ENCODE results near the gene SRRM3.
"Not testable (repeated sequence)": the region's sequence is repeated elsewhere in the genome, so short reads cannot be mapped to it uniquely, and the experiment has no call there.

The SRRM3 gene

DNA sequence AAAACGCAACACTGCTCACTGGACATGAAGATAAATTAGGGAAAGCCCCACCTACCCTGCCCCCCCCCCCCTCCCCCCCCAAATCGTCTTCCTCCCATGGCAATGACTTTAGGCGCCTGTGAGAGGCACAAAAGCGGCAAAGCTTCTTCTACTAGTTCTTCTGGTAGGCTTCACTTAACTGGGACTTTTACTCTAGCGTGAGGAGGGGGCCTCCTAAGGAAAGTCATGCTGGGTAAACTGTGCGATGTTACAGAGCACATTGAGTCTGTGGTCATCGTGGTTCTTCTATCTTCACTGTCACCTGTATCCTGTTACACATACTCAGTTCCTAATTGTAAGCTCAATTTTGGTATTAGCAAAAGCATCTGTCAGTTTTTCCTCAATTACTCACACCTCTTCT, 125.9 kb downstream of the SRRM3 start:
- Histone ChIP-seq H3K4me1 (ENCODE audit: control insufficient read depth in 1 of 2, insufficient read depth in 2 of 2, low read length in 2 of 2) (peaks cover 0 to 20% of the 10 kb centered on the region in 2 donors), H3K36me3 (ENCODE audit: control insufficient read depth in 1 of 2, insufficient read depth in 2 of 2, low read length in 2 of 2) (peaks cover 26 to 35% of the 10 kb centered on the region in 2 donors), H3K9me3 (ENCODE audit: control insufficient read depth in 1 of 2, low read length in 2 of 2) (no peaks in the 10 kb centered on the region), H3K4me3 (ENCODE audit: low read depth in 1 of 2, low read length in 2 of 2) (no peak overlapping the region), H3K27ac (ENCODE audit: low read length) (no peak overlapping the region), H3K27me3 (ENCODE audit: low read depth, low read length) (no peaks in the 10 kb centered on the region)

DNA sequence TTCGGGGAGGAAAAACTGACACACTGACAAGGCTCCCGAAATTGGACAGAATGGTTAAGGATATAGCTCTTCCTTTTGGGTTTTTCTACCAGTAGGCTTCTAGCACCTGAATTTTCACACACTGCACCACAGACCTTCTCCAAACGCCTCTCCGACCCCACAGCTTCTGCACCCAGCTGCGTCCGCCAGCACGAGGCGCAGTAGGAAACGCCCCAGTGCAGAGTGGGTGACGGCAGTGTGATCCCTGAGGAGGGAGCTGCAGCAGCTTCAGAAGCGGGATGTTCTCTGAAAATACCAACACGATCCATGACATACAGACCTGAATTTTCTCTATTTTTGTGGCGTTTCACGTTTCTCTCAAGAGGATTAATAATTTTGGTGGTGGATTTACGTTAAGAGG, 126.7 kb downstream of the SRRM3 start:
- H3K9me3 ChIP-seq (ENCODE audit: control insufficient read depth in 1 of 2, low read length in 2 of 2): no peaks in the 10 kb centered on the region
- no peak overlapping the region for H3K4me3 ChIP-seq (ENCODE audit: low read depth in 1 of 2, low read length in 2 of 2)
- H3K27me3 ChIP-seq (ENCODE audit: low read depth, low read length): no peaks in the 10 kb centered on the region
- peaks cover 26 to 35% of the 10 kb centered on the region in 2 donors for H3K36me3 ChIP-seq (ENCODE audit: control insufficient read depth in 1 of 2, insufficient read depth in 2 of 2, low read length in 2 of 2)
- peaks cover 3 to 27% of the 10 kb centered on the region in 2 donors for H3K4me1 ChIP-seq (ENCODE audit: control insufficient read depth in 1 of 2, insufficient read depth in 2 of 2, low read length in 2 of 2)
- H3K27ac ChIP-seq (ENCODE audit: low read length): no peak overlapping the region

DNA sequence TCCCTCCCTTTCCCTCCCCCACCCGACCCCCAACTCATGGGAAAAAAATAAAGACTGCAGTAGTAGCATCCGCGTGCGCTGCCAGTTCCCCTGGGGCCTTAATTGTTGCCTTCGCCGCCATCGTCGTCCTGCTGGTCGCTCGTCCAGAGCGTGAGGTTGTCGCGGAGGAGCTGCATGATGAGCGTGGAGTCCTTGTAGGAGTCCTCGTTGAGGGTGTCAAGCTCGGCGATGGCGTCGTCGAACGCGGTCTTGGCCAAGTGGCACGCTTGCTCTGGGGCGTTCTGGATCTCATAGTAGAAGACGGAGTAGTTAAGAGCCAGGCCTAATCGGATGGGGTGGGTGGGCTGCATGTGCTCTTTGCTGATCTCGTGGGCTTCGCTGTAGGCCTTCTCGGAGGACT, 127.8 kb downstream of the SRRM3 start:
- H3K27ac ChIP-seq (ENCODE audit: low read length): no peak overlapping the region
- no peaks in the 10 kb centered on the region for H3K27me3 ChIP-seq (ENCODE audit: low read depth, low read length)
- H3K9me3 ChIP-seq (ENCODE audit: control insufficient read depth in 1 of 2, low read length in 2 of 2): no peaks in the 10 kb centered on the region
- H3K4me3 ChIP-seq (ENCODE audit: low read depth in 1 of 2, low read length in 2 of 2): no peak overlapping the region
- H3K4me1 ChIP-seq (ENCODE audit: control insufficient read depth in 1 of 2, insufficient read depth in 2 of 2, low read length in 2 of 2): peaks cover 9 to 38% of the 10 kb centered on the region in 2 donors
- H3K36me3 ChIP-seq (ENCODE audit: control insufficient read depth in 1 of 2, insufficient read depth in 2 of 2, low read length in 2 of 2): peaks cover 25 to 33% of the 10 kb centered on the region in 2 donors

DNA sequence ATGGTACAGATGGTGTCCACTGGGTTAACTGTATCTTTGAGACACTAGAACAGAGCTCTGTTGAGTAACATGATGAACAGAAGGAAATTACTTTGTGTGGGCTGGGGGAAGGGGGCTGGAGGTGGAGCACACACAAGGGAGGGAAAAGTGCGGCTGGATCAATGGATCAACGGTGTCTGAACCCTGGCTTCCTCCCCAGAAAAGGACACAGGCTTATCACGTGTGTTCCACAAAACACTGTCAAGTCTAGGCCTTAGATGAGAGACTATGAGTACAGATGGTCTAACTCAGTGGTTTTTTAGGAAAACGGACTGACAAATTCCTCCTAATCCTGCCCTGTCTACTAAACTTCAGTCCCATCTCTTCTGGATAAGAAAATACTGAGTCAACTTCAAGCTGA, 128.6 kb downstream of the SRRM3 start:
- H3K4me3 ChIP-seq (ENCODE audit: low read depth in 1 of 2, low read length in 2 of 2): no peak overlapping the region
- peaks cover 9 to 41% of the 10 kb centered on the region in 2 donors for H3K4me1 ChIP-seq (ENCODE audit: control insufficient read depth in 1 of 2, insufficient read depth in 2 of 2, low read length in 2 of 2)
- peaks cover 23 to 25% of the 10 kb centered on the region in 2 donors for H3K36me3 ChIP-seq (ENCODE audit: control insufficient read depth in 1 of 2, insufficient read depth in 2 of 2, low read length in 2 of 2)
- H3K9me3 ChIP-seq (ENCODE audit: control insufficient read depth in 1 of 2, low read length in 2 of 2): no peaks in the 10 kb centered on the region
- no peaks in the 10 kb centered on the region for H3K27me3 ChIP-seq (ENCODE audit: low read depth, low read length)
- no peak overlapping the region for H3K27ac ChIP-seq (ENCODE audit: low read length)

DNA sequence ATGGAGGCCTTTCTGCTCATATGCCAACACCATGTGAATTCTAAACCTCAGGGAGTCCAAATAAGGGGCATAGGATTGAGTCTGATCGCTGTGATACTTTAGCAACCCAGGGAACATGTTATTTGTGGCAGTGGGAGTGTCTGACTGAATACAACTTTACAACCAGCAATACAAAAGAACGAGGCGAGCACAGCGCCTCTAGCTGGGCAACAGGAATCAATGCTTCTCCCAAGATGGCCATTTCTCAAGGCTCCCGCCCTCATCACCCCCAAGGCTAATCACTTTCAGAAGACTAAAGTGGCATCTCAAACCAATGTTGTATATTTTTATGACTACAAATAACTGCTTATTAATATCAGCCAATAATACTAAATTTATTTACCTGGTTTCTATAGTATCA, 129.0 kb downstream of the SRRM3 start:
- H3K27me3 ChIP-seq (ENCODE audit: low read depth, low read length): no peaks in the 10 kb centered on the region
- H3K4me3 ChIP-seq (ENCODE audit: low read depth in 1 of 2, low read length in 2 of 2): no peak overlapping the region
- peaks cover 9 to 41% of the 10 kb centered on the region in 2 donors for H3K4me1 ChIP-seq (ENCODE audit: control insufficient read depth in 1 of 2, insufficient read depth in 2 of 2, low read length in 2 of 2)
- no peaks in the 10 kb centered on the region for H3K9me3 ChIP-seq (ENCODE audit: control insufficient read depth in 1 of 2, low read length in 2 of 2)
- no peak overlapping the region for H3K27ac ChIP-seq (ENCODE audit: low read length)
- peaks cover 23 to 24% of the 10 kb centered on the region in 2 donors for H3K36me3 ChIP-seq (ENCODE audit: control insufficient read depth in 1 of 2, insufficient read depth in 2 of 2, low read length in 2 of 2)

DNA sequence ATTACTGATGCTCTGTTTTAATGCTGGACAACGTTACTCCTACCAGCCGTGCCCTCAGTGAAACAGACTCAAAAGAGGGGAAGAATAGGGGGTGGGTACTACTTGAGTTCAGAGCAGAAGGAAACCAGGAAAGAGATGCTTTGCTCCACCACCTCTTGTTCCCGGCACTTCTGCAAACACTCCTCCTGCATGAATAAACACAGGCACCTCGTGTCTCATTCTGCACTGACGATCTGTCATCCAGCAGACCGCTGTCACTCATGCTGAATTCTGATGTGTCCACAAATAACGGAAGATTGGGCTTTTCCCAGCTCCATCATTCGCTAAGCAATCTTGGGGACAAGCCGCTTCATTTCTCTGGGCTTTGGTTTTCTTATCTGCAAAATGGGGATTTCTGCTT, 130.4 kb downstream of the SRRM3 start:
- no peak overlapping the region for H3K27ac ChIP-seq (ENCODE audit: low read length)
- no peaks in the 10 kb centered on the region for H3K9me3 ChIP-seq (ENCODE audit: control insufficient read depth in 1 of 2, low read length in 2 of 2)
- H3K27me3 ChIP-seq (ENCODE audit: low read depth, low read length): no peaks in the 10 kb centered on the region
- H3K4me3 ChIP-seq (ENCODE audit: low read depth in 1 of 2, low read length in 2 of 2): no peak overlapping the region
- peaks cover 9 to 38% of the 10 kb centered on the region in 2 donors for H3K4me1 ChIP-seq (ENCODE audit: control insufficient read depth in 1 of 2, insufficient read depth in 2 of 2, low read length in 2 of 2)
- H3K36me3 ChIP-seq (ENCODE audit: control insufficient read depth in 1 of 2, insufficient read depth in 2 of 2, low read length in 2 of 2): peaks cover 18 to 24% of the 10 kb centered on the region in 2 donors

DNA sequence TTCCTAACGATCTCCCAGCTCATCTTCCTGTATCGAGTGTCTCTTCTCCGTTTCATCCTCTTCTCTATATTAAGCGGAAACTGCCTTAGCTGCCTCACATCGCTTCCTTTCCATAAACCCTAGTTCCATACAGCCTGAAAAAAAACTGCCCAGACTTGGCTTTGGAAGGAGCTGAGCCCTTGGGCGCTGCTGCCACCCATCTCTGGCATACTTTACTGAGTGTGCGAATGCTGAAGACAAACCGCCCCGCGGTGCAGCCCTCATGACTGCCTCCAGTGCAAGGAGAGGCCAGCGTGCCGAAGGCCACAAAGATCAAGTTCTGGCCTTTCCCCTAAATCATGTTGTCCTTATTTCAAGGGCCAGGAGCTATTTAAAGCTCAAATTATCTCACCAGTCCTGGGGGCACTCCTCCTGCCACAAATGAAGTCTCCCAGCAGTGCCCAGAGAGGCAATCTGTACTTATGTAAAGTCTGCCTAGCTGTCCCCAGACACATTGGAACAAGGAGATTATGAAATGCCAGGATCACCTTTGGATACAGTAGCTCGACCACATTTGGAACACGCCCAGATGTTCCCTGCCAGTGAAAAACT, 131.9 kb downstream of the SRRM3 start:
- H3K27ac ChIP-seq (ENCODE audit: low read length): no peak overlapping the region
- no peaks in the 10 kb centered on the region for H3K27me3 ChIP-seq (ENCODE audit: low read depth, low read length)
- H3K9me3 ChIP-seq (ENCODE audit: control insufficient read depth in 1 of 2, low read length in 2 of 2): no peaks in the 10 kb centered on the region
- H3K4me3 ChIP-seq (ENCODE audit: low read depth in 1 of 2, low read length in 2 of 2): no peak overlapping the region
- H3K4me1 ChIP-seq (ENCODE audit: control insufficient read depth in 1 of 2, insufficient read depth in 2 of 2, low read length in 2 of 2): peaks cover 9 to 36% of the 10 kb centered on the region in 2 donors
- peaks cover 15 to 18% of the 10 kb centered on the region in 2 donors for H3K36me3 ChIP-seq (ENCODE audit: control insufficient read depth in 1 of 2, insufficient read depth in 2 of 2, low read length in 2 of 2)

DNA sequence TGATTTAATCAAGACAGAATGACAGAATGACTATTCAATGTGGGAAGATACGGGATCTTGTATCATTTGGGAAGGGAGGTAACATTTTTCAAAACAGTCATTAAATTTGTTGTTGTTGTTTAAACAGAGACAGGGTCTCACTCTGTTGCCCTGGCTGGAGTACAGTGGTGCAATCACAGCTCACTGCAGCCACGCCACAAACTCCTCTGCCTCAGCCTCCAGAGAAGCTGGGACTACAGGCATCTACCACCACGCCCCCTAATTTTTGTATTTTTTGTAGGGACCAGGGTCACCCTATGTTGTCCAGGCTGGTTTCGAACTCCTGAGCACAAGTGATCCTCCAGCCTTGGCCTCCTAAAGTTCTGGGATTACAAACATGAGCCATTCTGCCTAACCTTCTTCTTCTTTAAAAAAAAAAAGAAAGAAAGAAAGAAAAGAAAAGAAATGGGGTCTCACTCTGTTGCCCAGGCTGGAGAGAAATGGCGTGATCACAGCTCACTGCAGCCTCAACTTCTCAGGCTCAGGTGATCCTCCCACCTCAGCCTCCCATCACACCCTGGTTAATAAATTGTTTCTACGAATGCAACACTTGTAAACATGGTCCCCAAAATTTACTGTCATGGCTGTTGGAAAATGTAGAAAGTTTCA, 132.7 kb downstream of the SRRM3 start:
- Histone ChIP-seq H3K36me3 (ENCODE audit: control insufficient read depth in 1 of 2, insufficient read depth in 2 of 2, low read length in 2 of 2) (peaks cover 7 to 11% of the 10 kb centered on the region in 2 donors), H3K27ac (ENCODE audit: low read length) (no peak overlapping the region), H3K27me3 (ENCODE audit: low read depth, low read length) (no peaks in the 10 kb centered on the region), H3K4me1 (ENCODE audit: control insufficient read depth in 1 of 2, insufficient read depth in 2 of 2, low read length in 2 of 2) (peaks cover 9 to 35% of the 10 kb centered on the region in 2 donors), H3K4me3 (ENCODE audit: low read depth in 1 of 2, low read length in 2 of 2) (no peak overlapping the region), H3K9me3 (ENCODE audit: control insufficient read depth in 1 of 2, low read length in 2 of 2) (no peaks in the 10 kb centered on the region)

DNA sequence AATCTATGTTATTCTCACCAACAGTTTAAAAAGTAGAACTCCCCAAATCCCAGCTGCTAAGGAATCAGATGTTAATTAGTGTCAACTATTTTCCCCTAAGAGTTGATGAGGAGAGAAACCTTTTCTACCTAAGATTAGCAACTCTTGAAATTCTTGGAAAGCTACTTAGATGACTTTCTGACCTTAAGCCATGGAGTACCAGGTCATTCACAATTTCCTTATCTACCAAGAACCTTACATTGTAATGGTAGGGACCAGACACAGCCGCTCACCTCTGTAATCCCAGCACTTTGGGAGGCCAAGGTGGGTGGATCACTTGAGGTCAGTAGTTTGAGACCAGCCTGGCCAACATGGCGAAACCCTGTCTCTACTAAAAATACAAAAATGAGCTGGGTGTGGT, 133.7 kb downstream of the SRRM3 start:
- peaks cover 9 to 43% of the 10 kb centered on the region in 2 donors for H3K4me1 ChIP-seq (ENCODE audit: control insufficient read depth in 1 of 2, insufficient read depth in 2 of 2, low read length in 2 of 2)
- H3K4me3 ChIP-seq (ENCODE audit: low read depth in 1 of 2, low read length in 2 of 2); H3K27ac ChIP-seq (ENCODE audit: low read length); H3K27me3 ChIP-seq (ENCODE audit: low read depth, low read length); H3K9me3 ChIP-seq (ENCODE audit: control insufficient read depth in 1 of 2, low read length in 2 of 2); H3K36me3 ChIP-seq (ENCODE audit: control insufficient read depth in 1 of 2, insufficient read depth in 2 of 2, low read length in 2 of 2): not testable (repeated sequence)

DNA sequence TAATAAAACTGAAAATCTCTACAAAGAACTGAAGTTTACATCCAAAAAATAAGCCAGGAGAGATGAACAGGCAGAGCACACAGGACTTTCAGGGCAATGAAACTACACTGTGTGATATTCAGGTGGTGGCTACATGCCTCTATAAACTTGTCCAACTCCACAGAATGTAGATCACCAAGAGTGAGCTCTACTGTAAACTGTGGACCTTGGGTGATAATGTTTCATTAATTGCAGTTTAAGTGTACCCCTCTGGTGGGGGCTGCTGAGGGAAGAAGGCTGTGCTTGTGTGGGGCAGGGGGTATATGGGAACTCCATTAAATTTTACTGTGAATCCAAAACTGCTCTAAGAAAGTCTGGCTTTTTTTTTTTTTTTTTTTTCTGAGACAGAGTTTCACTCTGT, 134.4 kb downstream of the SRRM3 start:
- H3K27me3 ChIP-seq (ENCODE audit: low read depth, low read length): no peaks in the 10 kb centered on the region
- no peaks in the 10 kb centered on the region for H3K9me3 ChIP-seq (ENCODE audit: control insufficient read depth in 1 of 2, low read length in 2 of 2)
- H3K27ac ChIP-seq (ENCODE audit: low read length): no peak overlapping the region
- H3K4me3 ChIP-seq (ENCODE audit: low read depth in 1 of 2, low read length in 2 of 2): no peak overlapping the region
- H3K36me3 ChIP-seq (ENCODE audit: control insufficient read depth in 1 of 2, insufficient read depth in 2 of 2, low read length in 2 of 2): peaks cover 0 to 3% of the 10 kb centered on the region in 2 donors
- H3K4me1 ChIP-seq (ENCODE audit: control insufficient read depth in 1 of 2, insufficient read depth in 2 of 2, low read length in 2 of 2): peaks cover 9 to 50% of the 10 kb centered on the region in 2 donors

All from muscle layer of duodenum (tissue), 2 donors.